IPS-18c (cell line): ENCODE measurements around the gene REEP5.
A peak's percentile ranks its signal among the peaks of the same experiment; 100 is the strongest.
"Not testable (repeated sequence)": the region's sequence is repeated elsewhere in the genome, so short reads cannot be mapped to it uniquely, and the experiment has no call there.

Experiments
- H3K4me3 ChIP-seq: 2 replicates; pipeline ENCODE4 v1.7.0; 2013; ENCODE audit warnings: low read depth, mild to moderate bottlenecking, low read length, moderate library complexity; ENCODE audit not compliant: insufficient read depth
- H3K9me3 ChIP-seq: one replicate; pipeline ENCODE4 v1.6.1; 2013; ENCODE audit warnings: mild to moderate bottlenecking, low read length, moderate library complexity; ENCODE audit not compliant: control insufficient read depth, insufficient read depth

The REEP5 gene

GRCh38 chr5:112921833-112922817 is at the start of gene REEP5:
TSS of gene REEP5 (minus strand) at chr5:112922227. CDS start at chr5:112922190, 37 bp downstream.
- peaks cover 4% of the 10 kb centered on the region for H3K9me3 ChIP-seq

GRCh38 chr5:112971276-112971675 is 49.2 kb upstream of the REEP5 start:
- no peaks in the 10 kb centered on the region for H3K9me3 ChIP-seq
- no peak overlapping the region for H3K4me3 ChIP-seq

More at GRCh38 chr5:112921833-112922817, at the start of gene REEP5:
- H3K4me3 ChIP-seq: peak within 1 kb of the TSS; percentile 98

GRCh38 chr5:112968411-112969106 is 46.5 kb upstream of the REEP5 start:
- Histone ChIP-seq H3K4me3 (no peak overlapping the region), H3K9me3 (no peaks in the 10 kb centered on the region)

GRCh38 chr5:112967520-112968083 is 45.6 kb upstream of the REEP5 start:
- H3K4me3 ChIP-seq: no peak overlapping the region
- H3K9me3 ChIP-seq: no peaks in the 10 kb centered on the region

GRCh38 chr5:112965733-112966306 is 43.8 kb upstream of the REEP5 start:
- H3K4me3 ChIP-seq: no peak overlapping the region
- no peaks in the 10 kb centered on the region for H3K9me3 ChIP-seq

GRCh38 chr5:112963374-112963733 is 41.3 kb upstream of the REEP5 start:
- H3K9me3 ChIP-seq, H3K4me3 ChIP-seq: not testable (repeated sequence)

- Histone ChIP-seq H3K4me3 (no peak overlapping the region), H3K9me3 (no peaks in the 10 kb centered on the region)
These were observed 39.0 kb upstream of the REEP5 start for GRCh38 chr5:112960863-112961504.

GRCh38 chr5:112960315-112960714 is 38.3 kb upstream of the REEP5 start:
- no peaks in the 10 kb centered on the region for H3K9me3 ChIP-seq
- no peak overlapping the region for H3K4me3 ChIP-seq

GRCh38 chr5:112959872-112960271 is 37.8 kb upstream of the REEP5 start:
- not testable (repeated sequence) for H3K9me3 ChIP-seq, H3K4me3 ChIP-seq

- Histone ChIP-seq H3K9me3 (peaks cover 5% of the 10 kb centered on the region), H3K4me3 (no peak overlapping the region)
These were observed 36.4 kb upstream of the REEP5 start for GRCh38 chr5:112958093-112959088.

- Histone ChIP-seq H3K4me3 (no peak overlapping the region), H3K9me3 (peaks cover 5% of the 10 kb centered on the region)
These were observed 35.2 kb upstream of the REEP5 start for GRCh38 chr5:112957036-112957808.

GRCh38 chr5:112956606-112957005 is 34.6 kb upstream of the REEP5 start:
- Histone ChIP-seq H3K9me3 (peaks cover 5% of the 10 kb centered on the region), H3K4me3 (no peak overlapping the region)

- Histone ChIP-seq H3K4me3 (no peak overlapping the region), H3K9me3 (peaks cover 5% of the 10 kb centered on the region)
These were observed 29.2 kb upstream of the REEP5 start for GRCh38 chr5:112951124-112951702.

- Histone ChIP-seq H3K4me3 (no peak overlapping the region), H3K9me3 (no peaks in the 10 kb centered on the region)
These were observed 26.4 kb upstream of the REEP5 start for GRCh38 chr5:112948458-112948857.

GRCh38 chr5:112940670-112941069 is 18.6 kb upstream of the REEP5 start:
- H3K4me3 ChIP-seq: no peak overlapping the region
- no peaks in the 10 kb centered on the region for H3K9me3 ChIP-seq
